ENCODE measurements around the gene ABCD4.

The ABCD4 gene

GRCh38 chr14:74325446-74325845, 22.7 kb upstream of the ABCD4 start:
- Histone ChIP-seq H3K4me3 (no peak overlapping the region), H3K9me3 (no peaks in the 10 kb centered on the region)
- in situ Hi-C loops (cut with MboI; ENCODE audit: low sequenced_read_pairs): no loop called here

GRCh38 chr14:74324931-74325361, 22.2 kb upstream of the ABCD4 start:
- H3K36me3 ChIP-seq (replicated peaks): no peaks in the 10 kb centered on the region
- DNase-seq (ENCODE audit: low spot score in 2 of 2): peak; percentile 50 to 66
- no peak overlapping the region for H3K4me3 ChIP-seq
- in situ Hi-C loops (cut with MboI; ENCODE audit: low sequenced_read_pairs): no loop called here
- no peaks in the 10 kb centered on the region for H3K9me3 ChIP-seq
- no peaks in the 10 kb centered on the region for H3K27me3 ChIP-seq (ENCODE audit: low read depth)
- peaks cover 22% of the 10 kb centered on the region for H3K4me1 ChIP-seq

More at GRCh38 chr14:74325446-74325845, 22.7 kb upstream of the ABCD4 start:
- H3K36me3 ChIP-seq (replicated peaks): no peaks in the 10 kb centered on the region
- H3K4me1 ChIP-seq: peaks cover 22% of the 10 kb centered on the region
- no peak for DNase-seq (ENCODE audit: low spot score in 2 of 2)
- H3K27me3 ChIP-seq (ENCODE audit: low read depth): no peaks in the 10 kb centered on the region

- in situ Hi-C loops (cut with MboI; ENCODE audit: low sequenced_read_pairs): no loop called here
- Histone ChIP-seq H3K36me3 (replicated peaks) (no peaks in the 10 kb centered on the region; the same call in 1 of the 2 replicates), H3K4me1 (peaks cover 10% of the 10 kb centered on the region), H3K9me3 (no peaks in the 10 kb centered on the region), H3K27me3 (ENCODE audit: low read depth) (no peaks in the 10 kb centered on the region), H3K4me3 (no peak overlapping the region)
- no peak for DNase-seq (ENCODE audit: low spot score in 2 of 2)
Observed at GRCh38 chr14:74314576-74314975, 11.8 kb upstream of the ABCD4 start.

GRCh38 chr14:74313601-74314000, 10.9 kb upstream of the ABCD4 start:
- H3K36me3 ChIP-seq (replicated peaks): no peaks in the 10 kb centered on the region; the same call in 1 of the 2 replicates
- no peak for DNase-seq (ENCODE audit: low spot score in 2 of 2)
- in situ Hi-C loops (cut with MboI; ENCODE audit: low sequenced_read_pairs): no loop called here
- no peaks in the 10 kb centered on the region for H3K27me3 ChIP-seq (ENCODE audit: low read depth)
- H3K9me3 ChIP-seq: no peaks in the 10 kb centered on the region
- H3K4me3 ChIP-seq: no peak overlapping the region
- peaks cover 10% of the 10 kb centered on the region for H3K4me1 ChIP-seq

GRCh38 chr14:74312161-74312560, 9.4 kb upstream of the ABCD4 start:
- Histone ChIP-seq H3K27me3 (ENCODE audit: low read depth) (no peaks in the 10 kb centered on the region), H3K9me3 (no peaks in the 10 kb centered on the region), H3K4me1 (peaks cover 10% of the 10 kb centered on the region), H3K36me3 (replicated peaks) (no peaks in the 10 kb centered on the region; the same call in 1 of the 2 replicates), H3K4me3 (no peak overlapping the region)
- in situ Hi-C loops (cut with MboI; ENCODE audit: low sequenced_read_pairs): no loop called here
- no peak for DNase-seq (ENCODE audit: low spot score in 2 of 2)

GRCh38 chr14:74309125-74310022, 6.6 kb upstream of the ABCD4 start:
- H3K4me1 ChIP-seq: peaks cover 10% of the 10 kb centered on the region

GRCh38 chr14:74308695-74309094, 6.0 kb upstream of the ABCD4 start:
- Histone ChIP-seq H3K27me3 (ENCODE audit: low read depth) (no peaks in the 10 kb centered on the region), H3K4me1 (peaks cover 5% of the 10 kb centered on the region), H3K36me3 (replicated peaks) (no peaks in the 10 kb centered on the region; the same call in 1 of the 2 replicates), H3K9me3 (no peaks in the 10 kb centered on the region), H3K4me3 (no peak overlapping the region)
- in situ Hi-C loops (cut with MboI; ENCODE audit: low sequenced_read_pairs): no loop called here
- no peak for DNase-seq (ENCODE audit: low spot score in 2 of 2)

More at GRCh38 chr14:74309125-74310022, 6.6 kb upstream of the ABCD4 start:
- DNase-seq (ENCODE audit: low spot score in 2 of 2): no peak
- Histone ChIP-seq H3K36me3 (replicated peaks) (no peaks in the 10 kb centered on the region; the same call in 1 of the 2 replicates), H3K9me3 (no peaks in the 10 kb centered on the region), H3K27me3 (ENCODE audit: low read depth) (no peaks in the 10 kb centered on the region), H3K4me3 (no peak overlapping the region)
- in situ Hi-C loops (cut with MboI; ENCODE audit: low sequenced_read_pairs): no loop called here

- H3K36me3 ChIP-seq (replicated peaks): peaks cover 19% of the 10 kb centered on the region
- H3K4me3 ChIP-seq: peak overlapping the region; percentile 88
- peaks cover 3% of the 10 kb centered on the region for H3K4me1 ChIP-seq
- in situ Hi-C loops (cut with MboI; ENCODE audit: low sequenced_read_pairs): no loop called here
- H3K27me3 ChIP-seq (ENCODE audit: low read depth): no peaks in the 10 kb centered on the region
- peak; percentile 37 to 63 for DNase-seq (ENCODE audit: low spot score in 2 of 2)
- no peaks in the 10 kb centered on the region; the same call in 1 of the 2 replicates for H3K9me3 ChIP-seq
Observed at GRCh38 chr14:74302152-74302628, 544 bp downstream of the ABCD4 start.

- peaks cover 21% of the 10 kb centered on the region for H3K36me3 ChIP-seq (replicated peaks)
- H3K4me3 ChIP-seq: peak overlapping the region; percentile 88
- DNase-seq (ENCODE audit: low spot score in 2 of 2): no peak
- H3K27me3 ChIP-seq (ENCODE audit: low read depth): no peaks in the 10 kb centered on the region
- in situ Hi-C loops (cut with MboI; ENCODE audit: low sequenced_read_pairs): no loop called here
- no peaks in the 10 kb centered on the region; the same call in 1 of the 2 replicates for H3K9me3 ChIP-seq
- H3K4me1 ChIP-seq: peaks cover 3% of the 10 kb centered on the region
Observed at GRCh38 chr14:74301594-74302151, 1.1 kb downstream of the ABCD4 start.

- Histone ChIP-seq H3K4me1 (peaks cover 3% of the 10 kb centered on the region), H3K4me3 (no peak overlapping the region), H3K9me3 (no peaks in the 10 kb centered on the region; the same call in 1 of the 2 replicates), H3K36me3 (replicated peaks) (peaks cover 37% of the 10 kb centered on the region), H3K27me3 (ENCODE audit: low read depth) (no peaks in the 10 kb centered on the region)
- in situ Hi-C loops (cut with MboI; ENCODE audit: low sequenced_read_pairs): no loop called here
- DNase-seq (ENCODE audit: low spot score in 2 of 2): no peak
Observed at GRCh38 chr14:74299061-74299545, 3.6 kb downstream of the ABCD4 start.

GRCh38 chr14:74297986-74298385, 4.7 kb downstream of the ABCD4 start:
- DNase-seq (ENCODE audit: low spot score in 2 of 2): no peak
- Histone ChIP-seq H3K9me3 (no peaks in the 10 kb centered on the region; the same call in 1 of the 2 replicates), H3K4me3 (no peak overlapping the region), H3K27me3 (ENCODE audit: low read depth) (no peaks in the 10 kb centered on the region), H3K4me1 (peaks cover under 1% of the 10 kb centered on the region), H3K36me3 (replicated peaks) (peaks cover 37% of the 10 kb centered on the region)
- in situ Hi-C loops (cut with MboI; ENCODE audit: low sequenced_read_pairs): no loop called here

- H3K27me3 ChIP-seq (ENCODE audit: low read depth): no peaks in the 10 kb centered on the region
- in situ Hi-C loops (cut with MboI; ENCODE audit: low sequenced_read_pairs): no loop called here
- peaks cover 55% of the 10 kb centered on the region for H3K36me3 ChIP-seq (replicated peaks)
- no peaks in the 10 kb centered on the region; the same call in 1 of the 2 replicates for H3K4me1 ChIP-seq
- no peak for DNase-seq (ENCODE audit: low spot score in 2 of 2)
- no peaks in the 10 kb centered on the region for H3K9me3 ChIP-seq
- H3K4me3 ChIP-seq: no peak overlapping the region
Observed at GRCh38 chr14:74296037-74296467, 6.7 kb downstream of the ABCD4 start.

GRCh38 chr14:74293606-74294005, 9.1 kb downstream of the ABCD4 start:
- no peaks in the 10 kb centered on the region for H3K9me3 ChIP-seq
- no peak overlapping the region for H3K4me3 ChIP-seq
- H3K27me3 ChIP-seq (ENCODE audit: low read depth): no peaks in the 10 kb centered on the region
- in situ Hi-C loops (cut with MboI; ENCODE audit: low sequenced_read_pairs): no loop called here
- no peaks in the 10 kb centered on the region for H3K4me1 ChIP-seq
- peaks cover 59% of the 10 kb centered on the region for H3K36me3 ChIP-seq (replicated peaks)
- DNase-seq (ENCODE audit: low spot score in 2 of 2): no peak

GRCh38 chr14:74292061-74292460, 10.7 kb downstream of the ABCD4 start:
- Histone ChIP-seq H3K4me3 (no peak overlapping the region), H3K27me3 (ENCODE audit: low read depth) (no peaks in the 10 kb centered on the region), H3K4me1 (no peaks in the 10 kb centered on the region), H3K36me3 (replicated peaks) (peaks cover 66% of the 10 kb centered on the region), H3K9me3 (no peaks in the 10 kb centered on the region)
- in situ Hi-C loops (cut with MboI; ENCODE audit: low sequenced_read_pairs): no loop called here
- no peak for DNase-seq (ENCODE audit: low spot score in 2 of 2)

Measured in HAP-1 (cell line).